GM19240 (cell line): Measurements from ENCODE around the gene SRP72.
"Not testable (repeated sequence)": the region's sequence is repeated elsewhere in the genome, so short reads cannot be mapped to it uniquely, and the experiment has no call there.

ENCODE experiments used
- DNase-seq: peaks from one replicate; pipeline ENCODE4 v3.0.0; 2011; ENCODE audit warnings: low spot score; ENCODE audit not compliant: insufficient read length

Gene SRP72, protein sequence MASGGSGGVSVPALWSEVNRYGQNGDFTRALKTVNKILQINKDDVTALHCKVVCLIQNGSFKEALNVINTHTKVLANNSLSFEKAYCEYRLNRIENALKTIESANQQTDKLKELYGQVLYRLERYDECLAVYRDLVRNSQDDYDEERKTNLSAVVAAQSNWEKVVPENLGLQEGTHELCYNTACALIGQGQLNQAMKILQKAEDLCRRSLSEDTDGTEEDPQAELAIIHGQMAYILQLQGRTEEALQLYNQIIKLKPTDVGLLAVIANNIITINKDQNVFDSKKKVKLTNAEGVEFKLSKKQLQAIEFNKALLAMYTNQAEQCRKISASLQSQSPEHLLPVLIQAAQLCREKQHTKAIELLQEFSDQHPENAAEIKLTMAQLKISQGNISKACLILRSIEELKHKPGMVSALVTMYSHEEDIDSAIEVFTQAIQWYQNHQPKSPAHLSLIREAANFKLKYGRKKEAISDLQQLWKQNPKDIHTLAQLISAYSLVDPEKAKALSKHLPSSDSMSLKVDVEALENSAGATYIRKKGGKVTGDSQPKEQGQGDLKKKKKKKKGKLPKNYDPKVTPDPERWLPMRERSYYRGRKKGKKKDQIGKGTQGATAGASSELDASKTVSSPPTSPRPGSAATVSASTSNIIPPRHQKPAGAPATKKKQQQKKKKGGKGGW

DNA sequence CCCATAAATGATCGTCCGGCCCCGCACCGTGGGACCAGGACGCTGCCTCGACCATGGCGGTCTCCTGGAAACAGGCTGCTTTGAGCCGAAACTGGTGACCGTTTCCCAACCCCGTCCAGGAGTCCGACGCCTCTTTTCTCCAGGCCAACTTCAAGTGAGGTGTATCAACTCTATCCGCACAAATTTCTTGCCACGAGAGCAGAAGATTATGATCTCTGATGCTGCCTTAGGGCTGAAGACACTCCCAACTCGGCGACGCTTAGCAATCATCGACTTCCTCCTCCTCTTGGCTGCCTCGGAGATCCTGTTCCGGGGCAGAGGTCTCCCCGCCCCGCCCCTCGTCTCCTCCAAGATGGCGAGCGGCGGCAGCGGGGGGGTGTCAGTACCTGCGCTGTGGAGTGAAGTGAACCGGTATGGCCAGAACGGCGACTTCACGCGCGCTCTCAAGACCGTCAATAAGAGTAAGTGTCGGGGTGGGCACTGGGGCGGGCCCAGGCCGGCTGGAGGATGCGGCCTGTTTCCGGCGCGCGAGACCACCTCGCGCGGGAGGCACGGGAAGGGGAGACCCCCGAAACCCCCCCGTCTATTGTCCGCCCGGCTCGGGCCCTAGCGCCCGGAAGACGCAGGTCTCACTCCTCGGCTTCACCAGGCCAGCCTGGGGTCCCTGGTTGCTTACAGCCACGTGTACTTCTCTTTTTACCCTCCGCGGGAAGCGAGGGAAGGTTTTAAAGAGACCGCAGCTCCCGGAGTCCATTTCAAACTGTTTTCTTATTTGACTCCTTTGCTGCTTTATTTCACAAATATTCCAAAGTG, at the start of gene SRP72:
Gene SRP72 (plus strand): TSS at position 334 of the 813 bp plus-strand sequence. CDS start 19 bp downstream, at position 353.
- DNase-seq, result peak; percentile 70

DNA sequence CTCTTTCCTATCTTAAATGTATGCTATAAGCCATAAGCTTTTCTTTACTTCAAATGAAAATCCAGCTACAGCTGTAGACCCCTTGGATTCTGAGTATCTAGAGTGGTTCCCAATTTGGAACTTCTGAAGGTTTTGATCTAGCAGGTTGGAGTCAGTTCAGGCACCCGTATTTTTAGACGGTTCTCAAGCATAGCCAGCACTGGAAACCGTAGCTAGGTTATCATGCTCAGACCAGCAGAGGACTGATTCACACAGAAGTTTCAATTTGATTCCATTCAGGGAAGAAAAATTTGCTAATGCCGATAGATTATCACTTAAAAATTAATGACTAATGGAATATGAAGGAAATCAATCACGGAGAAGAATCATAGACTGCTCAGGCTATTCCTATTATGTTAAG, 43.2 kb upstream of the SRP72 start:
- no peak for DNase-seq

DNA sequence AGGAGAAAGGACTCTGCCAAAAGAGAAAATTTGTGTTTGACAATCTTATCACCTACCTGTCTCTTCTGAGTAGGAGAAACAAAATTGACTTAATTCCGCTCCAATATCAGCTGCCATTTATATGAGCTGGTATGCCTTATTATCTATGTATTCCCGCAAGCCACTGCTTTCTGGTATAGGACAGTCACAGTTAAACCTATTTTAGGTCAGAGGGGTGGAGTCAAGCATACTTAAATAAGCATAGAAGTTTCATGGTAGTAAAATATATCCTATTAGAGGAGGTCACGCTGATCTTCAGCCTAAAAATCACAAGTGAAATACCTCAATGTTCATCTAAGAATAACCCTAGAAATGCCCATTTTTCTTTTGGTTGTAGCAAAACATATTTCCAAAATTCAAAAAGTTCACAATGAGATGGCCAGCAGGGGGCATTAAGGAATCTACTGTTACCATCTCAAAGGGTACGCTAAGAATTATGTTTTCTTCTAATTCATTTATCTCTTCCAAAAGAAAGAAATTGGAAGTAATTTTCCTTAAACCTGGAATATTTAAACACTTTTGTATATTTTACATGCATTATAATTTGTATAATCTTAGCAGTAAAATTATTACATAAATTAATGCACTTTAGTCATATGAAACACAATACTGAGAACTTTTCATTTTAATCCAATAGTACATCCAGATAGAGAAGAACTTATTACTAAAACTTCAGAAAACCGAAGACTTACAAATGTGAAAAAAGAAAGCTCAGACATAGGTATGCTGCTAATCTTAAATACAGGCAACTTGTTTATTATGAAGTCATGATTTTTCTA, 42.5 kb upstream of the SRP72 start:
- DNase-seq, result no peak

DNA sequence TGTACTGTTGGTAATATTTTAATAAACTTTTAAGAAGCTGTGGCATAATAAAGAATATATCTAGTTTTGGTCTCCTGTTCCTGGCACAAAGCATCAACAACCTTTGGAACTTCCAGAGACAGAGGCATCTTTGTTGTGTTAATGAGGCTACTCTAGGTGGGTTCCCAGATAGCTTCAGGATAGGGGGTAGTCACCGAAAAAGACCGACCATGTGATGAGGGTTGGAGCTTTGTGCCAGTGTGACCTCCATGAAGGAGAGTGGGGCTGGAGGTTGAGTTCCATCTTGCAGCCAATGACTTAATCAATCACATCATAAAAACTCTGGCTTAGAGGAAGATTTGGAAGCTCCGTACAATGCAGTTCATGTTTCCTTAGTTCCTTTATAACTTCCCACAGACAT, 41.9 kb upstream of the SRP72 start:
- DNase-seq, result no peak

DNA sequence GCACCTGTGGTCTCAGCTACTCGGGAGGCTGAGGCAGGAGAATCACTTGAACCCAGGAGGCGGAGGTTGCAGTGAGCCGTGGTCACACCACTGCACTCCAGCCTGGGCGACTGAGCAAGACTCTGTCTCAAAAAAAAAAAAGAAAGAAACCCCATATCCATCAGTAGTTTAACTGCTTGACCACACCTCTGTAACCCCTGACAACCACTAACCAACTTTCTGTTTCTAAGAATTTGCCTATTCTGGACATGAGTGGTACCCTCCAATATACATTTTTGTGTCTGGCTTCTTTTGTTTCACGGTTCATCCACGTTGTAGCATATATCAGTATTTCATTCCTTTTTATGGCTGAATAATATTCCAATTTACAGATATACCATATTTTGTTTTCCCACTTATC, 41.1 kb upstream of the SRP72 start:
- DNase-seq, result no peak

DNA sequence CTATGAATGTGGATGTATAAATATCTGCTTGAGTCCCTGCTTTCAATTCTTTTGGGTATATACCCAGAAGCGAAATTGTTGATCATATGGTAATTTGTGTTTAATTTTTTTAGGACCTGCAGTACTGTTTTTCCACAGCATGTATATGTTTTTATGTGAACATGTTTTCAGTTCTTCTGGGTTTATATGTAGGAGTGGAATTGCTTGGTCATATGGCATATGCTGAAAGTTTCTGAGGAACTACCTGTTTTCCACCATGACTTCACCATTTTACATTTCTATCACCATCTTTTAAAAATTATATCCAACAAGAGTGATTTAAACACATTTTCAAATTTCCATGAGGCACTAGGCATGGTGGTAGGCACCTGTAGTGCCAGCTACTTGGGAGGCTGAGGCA, 40.2 kb upstream of the SRP72 start:
- no peak for DNase-seq

DNA sequence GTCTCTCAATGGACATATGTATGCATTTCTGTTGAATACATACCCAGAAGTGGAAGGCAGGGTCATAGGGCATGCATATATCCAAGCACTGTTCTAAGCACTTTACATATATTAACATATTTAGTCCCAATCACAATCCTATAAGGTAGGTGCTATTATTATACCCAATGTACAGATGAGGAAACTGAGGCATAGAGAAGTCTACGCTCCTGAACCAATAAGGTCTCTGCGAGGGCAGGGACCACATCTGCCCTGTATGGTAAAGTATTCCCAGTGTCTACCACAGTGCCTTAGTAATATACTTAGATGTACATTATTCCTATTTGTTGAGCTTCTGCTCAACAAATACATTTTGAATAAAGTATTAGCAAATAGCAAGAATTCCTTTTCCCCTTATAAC, 37.2 kb upstream of the SRP72 start:
- DNase-seq, result no peak

DNA sequence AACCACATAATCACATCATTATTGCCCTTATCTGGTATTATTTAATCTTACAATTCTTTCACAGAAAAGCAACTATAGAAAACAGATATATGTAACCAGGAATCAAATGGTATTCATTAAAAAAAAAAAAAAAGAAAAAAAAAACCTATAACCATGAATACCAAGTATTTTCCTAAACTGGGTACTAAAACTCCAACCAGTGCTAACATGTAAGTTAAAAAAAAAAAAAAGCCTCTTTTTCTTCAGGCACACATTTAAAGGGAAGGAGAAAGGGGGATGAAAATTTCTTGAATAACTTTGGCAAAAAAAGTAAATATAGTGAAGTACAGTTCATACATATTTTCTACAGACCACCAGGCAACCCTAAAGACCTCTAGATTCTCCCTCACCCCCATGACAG, 34.1 kb upstream of the SRP72 start:
- no peak for DNase-seq

DNA sequence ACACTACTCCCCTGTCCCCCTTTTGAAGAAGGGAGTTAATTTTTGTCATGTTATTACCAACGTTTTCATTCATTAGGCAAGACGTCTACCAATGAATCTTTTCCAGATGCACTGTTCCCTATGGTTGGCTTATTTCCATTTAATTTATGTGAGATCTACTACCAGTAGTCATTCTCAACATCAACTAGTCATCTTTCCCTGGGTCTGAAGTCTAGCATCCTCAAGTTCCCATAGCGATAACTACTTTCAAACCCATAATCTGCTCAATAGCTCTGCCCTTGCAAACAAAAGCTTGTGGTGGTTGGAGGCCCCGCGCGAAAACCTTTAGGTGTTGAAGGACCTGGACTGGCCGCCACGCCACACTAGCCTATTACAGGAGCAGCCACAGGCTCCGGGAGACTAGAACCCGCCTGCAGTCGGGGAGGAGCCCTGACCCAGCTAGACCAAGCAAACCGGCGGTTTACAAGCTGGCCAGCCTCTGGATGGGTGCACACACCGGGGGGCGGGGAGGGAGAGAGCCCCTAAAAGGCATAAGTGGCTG, 32.7 kb upstream of the SRP72 start:
- no peak for DNase-seq

DNA sequence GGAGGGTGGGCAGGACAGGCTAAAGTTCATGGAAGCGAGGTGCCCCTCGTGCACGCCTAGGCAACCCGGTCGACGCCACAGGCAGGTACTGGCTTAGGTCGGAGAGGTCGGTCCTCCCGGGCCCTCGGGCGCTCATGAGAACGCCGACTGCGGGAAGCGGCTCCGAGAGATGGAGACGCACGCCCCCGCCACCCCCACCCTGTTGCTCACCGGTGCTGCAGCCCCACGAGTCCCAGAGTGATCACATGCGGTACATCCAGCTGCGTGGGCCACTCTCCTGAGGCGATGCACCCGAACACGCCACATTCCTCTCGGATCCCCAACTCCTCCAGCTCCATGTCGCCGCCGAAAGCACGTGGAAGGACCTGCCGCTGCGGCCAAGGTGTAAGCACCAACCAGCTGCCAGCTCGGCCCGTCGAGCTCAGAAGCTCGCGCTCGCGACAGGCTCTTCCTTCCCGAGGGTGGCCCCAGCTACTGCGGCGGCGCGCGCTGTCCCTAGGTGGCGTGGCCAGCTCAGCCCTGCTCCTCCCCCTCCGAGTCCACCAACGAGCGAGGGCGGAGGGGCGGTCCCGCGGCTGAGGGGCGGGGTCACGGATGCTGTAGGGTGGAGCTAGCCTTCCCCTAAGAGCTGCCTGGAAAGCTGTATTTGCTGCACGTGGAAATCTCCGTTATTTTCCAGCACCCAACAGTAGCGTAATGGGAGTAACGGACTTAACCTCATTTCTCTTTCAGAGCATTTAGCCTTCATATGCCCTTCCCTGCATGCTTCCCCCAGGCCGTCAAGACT, 32.1 kb upstream of the SRP72 start, which contains the start of gene PPAT:
Gene PPAT (minus strand): TSS at position 476 of the 787 bp plus-strand sequence. CDS start 138 bp downstream, at position 338.
- DNase-seq, result peak; percentile 68

DNA sequence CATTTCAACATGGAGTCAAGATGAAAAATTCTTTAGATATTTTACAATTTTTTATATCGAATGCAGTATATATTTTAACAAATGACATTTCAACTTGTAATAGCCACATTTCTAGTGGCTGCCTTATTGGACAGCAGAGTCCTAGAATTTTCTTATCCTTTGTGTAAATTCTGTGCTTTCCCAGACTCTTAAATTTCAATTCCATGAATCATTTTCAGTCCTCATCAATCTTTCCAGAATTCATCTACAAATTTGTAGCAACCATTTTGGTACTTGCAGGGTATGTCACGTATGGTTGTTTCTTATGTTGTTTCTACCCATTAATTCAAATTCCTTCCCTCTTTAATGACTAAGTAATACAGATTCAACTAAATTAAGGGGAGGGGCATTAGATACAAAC, 28.7 kb upstream of the SRP72 start:
- DNase-seq, result no peak

DNA sequence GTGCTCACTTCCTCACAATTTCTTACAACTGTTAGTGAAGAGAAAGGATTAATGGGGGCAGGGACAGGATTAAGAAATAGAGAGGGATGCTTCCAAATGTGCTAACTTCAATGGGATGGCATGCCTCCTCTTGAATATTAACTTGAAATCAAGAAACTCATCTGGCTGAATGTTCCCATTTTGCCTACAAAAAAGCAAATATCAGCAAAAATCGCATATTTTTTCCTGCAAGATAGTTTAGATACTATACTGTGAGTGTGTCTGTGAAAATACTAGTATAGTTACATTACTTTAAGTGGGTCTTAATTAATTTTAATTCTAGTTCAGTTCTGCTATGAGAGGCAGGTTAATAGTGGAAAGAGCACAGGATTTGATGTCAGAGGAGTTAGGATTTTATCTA, 26.4 kb upstream of the SRP72 start:
- no peak for DNase-seq

DNA sequence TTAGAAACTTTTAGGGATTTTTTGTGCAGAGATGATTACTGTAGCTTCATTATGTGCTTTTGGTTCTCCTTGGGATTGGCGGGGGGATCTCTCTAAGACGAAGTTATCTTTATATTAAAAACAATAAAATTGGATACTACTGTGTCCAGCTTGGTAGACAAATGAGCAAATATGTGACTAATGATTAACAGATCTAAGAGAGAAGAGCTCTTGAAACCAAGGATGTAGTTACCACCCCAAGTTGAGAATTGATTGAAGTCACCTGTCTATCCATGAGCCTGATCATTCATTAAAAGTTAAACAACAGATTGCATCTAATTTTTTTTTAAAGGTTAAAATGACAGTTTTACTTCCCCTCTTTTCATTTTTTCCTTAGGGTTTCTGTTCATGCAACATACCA, 22.7 kb upstream of the SRP72 start:
- DNase-seq, result no peak

DNA sequence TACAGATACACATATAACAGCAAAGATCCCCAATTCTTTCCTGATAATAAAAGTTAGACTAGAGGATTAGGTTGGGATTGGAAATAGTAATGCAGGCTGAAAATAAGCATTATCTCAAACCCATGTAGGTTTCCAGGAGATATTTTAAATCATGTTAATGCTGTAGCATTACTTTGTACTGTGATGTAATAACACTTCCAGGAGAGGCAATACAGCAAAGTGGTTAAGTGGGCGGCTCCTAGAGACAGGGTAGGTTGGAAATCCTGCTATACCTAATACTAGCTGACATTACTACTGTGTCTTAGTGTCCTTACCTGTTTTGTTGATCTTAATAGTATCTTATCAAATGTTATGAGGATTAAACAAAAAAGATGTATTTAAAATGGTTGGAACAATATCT, 21.7 kb upstream of the SRP72 start:
- no peak for DNase-seq

DNA sequence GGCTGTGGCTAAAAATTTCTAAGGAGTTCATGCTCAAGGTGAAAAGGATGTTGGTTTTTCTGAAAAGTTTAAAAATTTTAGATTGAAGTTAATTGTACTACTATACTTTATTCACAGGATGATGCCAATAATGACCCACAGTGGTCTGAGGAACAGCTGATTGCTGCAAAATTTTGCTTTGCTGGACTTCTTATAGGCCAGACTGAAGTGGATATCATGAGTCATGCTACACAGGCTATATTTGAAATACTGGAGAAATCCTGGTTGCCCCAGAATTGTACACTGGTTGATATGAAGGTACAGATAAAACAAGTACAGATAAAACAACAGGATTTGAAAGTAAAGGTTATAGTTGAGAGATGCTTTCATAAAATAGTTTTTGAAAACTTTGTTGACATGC, 19.1 kb upstream of the SRP72 start:
- no peak for DNase-seq

DNA sequence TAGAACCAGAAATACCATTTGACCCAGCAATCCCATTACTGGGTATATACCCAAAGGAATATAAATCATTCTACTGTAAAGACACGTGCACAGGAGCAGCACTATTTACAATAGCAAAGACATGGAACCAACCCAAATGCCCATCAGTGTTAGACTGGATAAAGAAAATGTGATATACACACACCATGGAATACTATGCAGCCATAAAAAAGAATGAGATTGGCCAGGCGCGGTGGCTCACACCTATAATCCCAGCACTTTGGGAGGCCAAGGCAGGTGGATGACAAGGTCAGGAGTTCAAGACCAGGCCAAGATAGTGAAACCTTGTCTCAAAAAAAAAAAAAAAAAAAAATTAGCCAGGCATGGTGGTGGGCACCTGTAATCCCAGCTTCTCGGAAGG, 17.9 kb upstream of the SRP72 start:
- not testable (repeated sequence) for DNase-seq

DNA sequence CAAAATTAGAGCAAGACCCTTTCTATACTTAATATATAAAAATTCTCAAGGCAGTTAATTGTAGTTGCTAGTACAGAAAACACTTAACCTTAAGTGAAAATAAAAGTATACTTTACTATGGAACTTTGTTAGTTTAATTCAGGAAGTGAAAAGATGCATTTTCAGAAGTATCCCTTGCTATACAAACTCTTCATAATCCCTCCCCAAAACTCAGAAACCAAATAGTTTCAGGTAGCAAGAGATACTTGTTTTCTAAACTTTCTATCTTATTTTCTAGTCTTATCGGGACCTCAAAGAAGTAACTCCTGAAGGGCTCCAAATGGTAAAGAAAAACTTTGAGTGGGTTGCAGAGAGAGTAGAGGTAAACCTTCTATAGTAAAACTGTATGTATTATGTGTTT, 17.1 kb upstream of the SRP72 start:
- no peak for DNase-seq

DNA sequence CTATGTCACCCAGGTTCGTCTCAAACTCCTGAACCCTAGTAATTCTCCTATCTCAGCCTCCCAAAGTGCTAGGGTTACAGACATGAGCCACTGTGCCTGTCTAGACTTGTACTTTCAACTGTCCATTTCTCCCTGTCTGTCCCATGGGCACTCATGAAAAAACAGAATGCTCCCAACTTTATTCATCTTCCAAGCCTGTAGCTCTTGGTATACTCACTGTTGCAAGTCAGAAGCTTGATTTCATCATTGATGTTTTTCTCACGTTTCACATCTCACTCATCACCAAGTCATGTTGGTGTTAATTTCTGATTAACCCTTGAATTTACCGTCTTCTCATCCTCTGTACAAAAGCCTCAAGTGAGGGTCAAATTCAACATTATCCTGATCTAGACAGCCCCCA, 7.3 kb upstream of the SRP72 start:
- no peak for DNase-seq

DNA sequence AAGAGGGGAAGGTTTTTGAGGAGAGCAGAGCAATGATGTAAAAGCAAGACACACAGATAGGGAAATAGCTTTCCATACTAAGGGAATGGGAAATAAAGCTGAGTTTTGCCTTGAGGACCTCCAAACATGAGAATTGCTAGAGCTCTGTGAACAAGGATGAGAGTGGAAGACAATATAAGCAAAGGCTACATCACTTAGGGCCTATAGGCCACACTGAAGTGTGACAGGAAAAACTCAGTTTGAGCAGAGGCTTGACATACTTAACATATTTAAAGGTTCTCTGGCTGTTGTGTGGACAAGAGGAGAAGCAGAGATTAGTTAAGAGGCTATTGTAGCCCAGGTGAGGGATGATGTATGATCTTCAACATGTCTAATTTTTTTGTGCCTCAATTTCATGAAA, 5.3 kb upstream of the SRP72 start:
- no peak for DNase-seq

DNA sequence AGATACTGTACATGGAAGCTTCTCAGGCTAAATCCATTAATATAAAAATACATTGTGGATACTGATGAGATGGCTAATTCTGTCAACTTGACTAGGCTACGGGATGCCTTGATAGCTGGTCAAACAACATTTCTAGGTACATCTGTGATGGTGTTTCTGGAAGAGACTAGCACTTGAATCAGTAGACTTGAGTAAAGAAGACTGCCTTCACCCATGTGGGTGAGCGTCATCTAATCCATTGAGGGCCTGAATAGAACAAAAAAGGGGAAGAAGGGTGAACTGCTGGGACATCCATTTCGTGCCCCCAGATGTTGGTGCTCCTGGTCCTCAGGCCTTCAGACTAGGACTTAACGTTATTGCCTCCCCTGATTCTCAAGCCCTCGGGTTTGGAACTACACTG, 3.7 kb upstream of the SRP72 start:
- no peak for DNase-seq
